Natural killer cell (primary cell): ENCODE data around the gene SLC8A1. TPM values are rescaled to one million over a fixed set of nuclear protein-coding genes. Genes with fewer than 3 reads are reported as not detected.

Experiments used
- ATAC-seq, 3 donors: fragments of 150-1000 bp in 2 of 3; fragments of 200-7000 bp in 1 of 3; cut with Tn5 transposase; 1 replicate in 1 of 3; 2 replicates in 2 of 3; pipeline ENCODE4 v1.10.0; 2021; ENCODE audit warnings: mild to moderate bottlenecking in 2 of 3, moderate library complexity in 2 of 3
- DNase-seq, 2 donors: peaks; one replicate each; pipeline versions ENCODE4 v3.0.0 to v3.0.0-alpha.2; 2013 to 2021; ENCODE audit warnings: mixed read lengths in 1 of 2
- H3K27ac ChIP-seq: one replicate; pipeline ENCODE4 v1.5.1; 2013; ENCODE audit warnings: mild to moderate bottlenecking, low read length
- H3K27me3 ChIP-seq: one replicate; pipeline ENCODE4 v1.6.1; 2013; ENCODE audit warnings: low read length; ENCODE audit not compliant: control insufficient read depth, insufficient read depth
- H3K36me3 ChIP-seq: one replicate; pipeline ENCODE4 v1.6.1; 2013; ENCODE audit warnings: low read length; ENCODE audit not compliant: control insufficient read depth, insufficient read depth
- H3K4me1 ChIP-seq: one replicate; pipeline ENCODE4 v1.6.1; 2013; ENCODE audit warnings: low read length; ENCODE audit not compliant: control insufficient read depth, insufficient read depth
- H3K4me3 ChIP-seq: one replicate; pipeline ENCODE4 v1.5.1; 2013; ENCODE audit warnings: low read length
- H3K9me3 ChIP-seq: one replicate; pipeline ENCODE4 v1.6.1; 2013; ENCODE audit warnings: low read length; ENCODE audit not compliant: control insufficient read depth, insufficient read depth
- H3K27ac Mint-ChIP-seq, 2 donors: one replicate each; pipeline ENCODE4 v1.8.0; 2022; ENCODE audit warnings: mild to moderate bottlenecking in 2 of 2, mixed read lengths in 2 of 2, moderate library complexity in 1 of 2
- H3K27me3 Mint-ChIP-seq, 2 donors: one replicate each; pipeline ENCODE4 v1.8.0; 2022; ENCODE audit warnings: low read depth in 2 of 2, mixed read lengths in 2 of 2
- H3K36me3 Mint-ChIP-seq: one replicate; pipeline ENCODE4 v1.8.0; 2022; ENCODE audit warnings: mixed read lengths
- H3K4me1 Mint-ChIP-seq, 2 donors: one replicate each; pipeline ENCODE4 v1.8.0; 2022; ENCODE audit warnings: mixed read lengths in 2 of 2
- H3K4me3 Mint-ChIP-seq: one replicate; pipeline ENCODE4 v1.8.0; 2022; ENCODE audit warnings: mild to moderate bottlenecking, moderate library complexity, mixed read lengths
- H3K9me3 Mint-ChIP-seq, 2 donors: one replicate each; pipeline ENCODE4 v1.8.0; 2022; ENCODE audit warnings: mixed read lengths in 2 of 2
- CTCF ChIP-seq: fragments of 200-600 bp; IDR thresholded peaks from one replicate; pipeline ENCODE4 v1.8.0; 2022; ENCODE audit warnings: antibody characterized with exemption
- WGBS: methylation state at CpG from one replicate; pipeline ENCODE4 v1.1.7; 2013; ENCODE audit warnings: missing lambda C conversion rate; ENCODE audit not compliant: insufficient coverage; 5-methylcytosine and 5-hydroxymethylcytosine counted together
- intact Hi-C: fragments of 100-400 bp; cut with micrococcal nuclease; formaldehyde crosslinking; loops from one replicate; pipeline ENCODE4 v1.14.2; 2022
- total RNA-seq, 4 donors: library from RNA; stranded (reverse); fragments of 120-200 nt in 1 of 4; gene quantifications; one replicate each; pipeline versions ENCODE4 v1.2.3 to v1.2.4, GENCODE V29; 2013 to 2022

Gene SLC8A1
- total RNA-seq, 3 donors from 2014 or later (not counting 1 experiment from before 2014, with no cell fraction given), result 1.4 to 4.7 (median 3.6) TPM

- peaks cover 2 to 11% of the 10 kb centered on the region in 2 donors for H3K9me3 Mint-ChIP-seq
- WGBS, result 78% methylated on average over 4 of the region's 4 CpGs
- no peaks in the 10 kb centered on the region for H3K4me1 Mint-ChIP-seq
- Histone ChIP-seq H3K27ac (no peak overlapping the region), H3K9me3 (no peaks in the 10 kb centered on the region), H3K36me3 (no peaks in the 10 kb centered on the region), H3K27me3 (no peaks in the 10 kb centered on the region), H3K4me3 (no peak overlapping the region), H3K4me1 (no peaks in the 10 kb centered on the region)
- H3K36me3 Mint-ChIP-seq, result no peaks in the 10 kb centered on the region
- intact Hi-C loops, result no loop called here
- H3K27me3 Mint-ChIP-seq, result no peaks in the 10 kb centered on the region
- no peak for TF ChIP-seq CTCF
- no peak overlapping the region for H3K4me3 Mint-ChIP-seq
- ATAC-seq, result no peak
- no peak for DNase-seq
- H3K27ac Mint-ChIP-seq, result no peak overlapping the region
These were observed 47.4 kb downstream of the SLC8A1 start for GRCh38 chr2:40404517-40404916.

- H3K4me3 ChIP-seq, result no peak overlapping the region
- Mint-ChIP-seq H3K27me3 (no peaks in the 10 kb centered on the region), H3K4me1 (no peaks in the 10 kb centered on the region), H3K4me3 (no peak overlapping the region), H3K36me3 (no peaks in the 10 kb centered on the region), H3K27ac (no peak overlapping the region), H3K9me3 (peaks cover 2 to 11% of the 10 kb centered on the region in 2 donors)
- WGBS, result 96% methylated on average over 4 of the region's 4 CpGs
- no peak for TF ChIP-seq CTCF
- H3K36me3 ChIP-seq, result no peaks in the 10 kb centered on the region
- DNase-seq (no peak), ATAC-seq (no peak)
- H3K27me3 ChIP-seq, result no peaks in the 10 kb centered on the region
- intact Hi-C loops, result no loop called here
- H3K27ac ChIP-seq, result no peak overlapping the region
- H3K4me1 ChIP-seq, result no peaks in the 10 kb centered on the region
- H3K9me3 ChIP-seq, result no peaks in the 10 kb centered on the region
These were observed 48.6 kb downstream of the SLC8A1 start for GRCh38 chr2:40403233-40403836.

GRCh38 chr2:40401896-40402295 is 50.0 kb downstream of the SLC8A1 start:
- no peaks in the 10 kb centered on the region for H3K27me3 ChIP-seq
- Mint-ChIP-seq H3K27me3 (no peaks in the 10 kb centered on the region), H3K4me1 (no peaks in the 10 kb centered on the region), H3K36me3 (no peaks in the 10 kb centered on the region), H3K9me3 (peaks cover 0 to 8% of the 10 kb centered on the region in 2 donors), H3K4me3 (no peak overlapping the region), H3K27ac (no peak overlapping the region)
- 67% methylated on average over 3 of the region's 3 CpGs for WGBS
- ATAC-seq (no peak), DNase-seq (no peak)
- H3K4me3 ChIP-seq, result no peak overlapping the region
- H3K4me1 ChIP-seq, result no peaks in the 10 kb centered on the region
- H3K27ac ChIP-seq, result no peak overlapping the region
- no peak for TF ChIP-seq CTCF
- no peaks in the 10 kb centered on the region for H3K36me3 ChIP-seq
- H3K9me3 ChIP-seq, result no peaks in the 10 kb centered on the region
- intact Hi-C loops, result no loop called here

GRCh38 chr2:40400336-40400953 is 51.4 kb downstream of the SLC8A1 start:
- intact Hi-C loops, result no loop called here
- Histone ChIP-seq H3K4me1 (no peaks in the 10 kb centered on the region), H3K4me3 (no peak overlapping the region), H3K27me3 (no peaks in the 10 kb centered on the region), H3K27ac (no peak overlapping the region), H3K36me3 (no peaks in the 10 kb centered on the region), H3K9me3 (no peaks in the 10 kb centered on the region)
- Mint-ChIP-seq H3K9me3 (peaks cover 0 to 8% of the 10 kb centered on the region in 2 donors), H3K4me1 (no peaks in the 10 kb centered on the region), H3K27me3 (no peaks in the 10 kb centered on the region), H3K27ac (no peak overlapping the region), H3K36me3 (no peaks in the 10 kb centered on the region), H3K4me3 (no peak overlapping the region)
- DNase-seq (no peak), ATAC-seq (no peak)
- WGBS, result 67% methylated on average over 3 of the region's 3 CpGs
- no peak for TF ChIP-seq CTCF
